ENCODE results near the gene RAB19.

- no peak for TF ChIP-seq CTCF (conservative IDR thresholded peaks at IDR 0.05; ENCODE audit: low read depth, low read length)
- TF ChIP-seq EZH2 (IDR thresholded peaks at IDR 0.05; ENCODE audit: borderline replicate concordance, low read depth, low read length, poor library complexity, severe bottlenecking), result no peak
These were observed 10.0 kb upstream of the RAB19 start for GRCh38 chr7:140393756-140394306.
